Neural progenitor cell (in vitro differentiated cells): ENCODE data around the gene MSTN.

Experiments used
- EZH2phosphoT487 ChIP-seq: fragments of 200-600 bp; sonication (generic); IDR thresholded peaks from 2 replicates; pipeline ENCODE4 v1.6.1; 2017; ENCODE audit warnings: antibody characterized with exemption
- TF ChIP-seq, protein P1 (sequence below): fragments of 200-600 bp; sonication (generic); IDR thresholded peaks from 2 replicates; pipeline ENCODE4 v1.5.1; 2017; ENCODE audit warnings: antibody characterized with exemption, mild to moderate bottlenecking

DNA sequence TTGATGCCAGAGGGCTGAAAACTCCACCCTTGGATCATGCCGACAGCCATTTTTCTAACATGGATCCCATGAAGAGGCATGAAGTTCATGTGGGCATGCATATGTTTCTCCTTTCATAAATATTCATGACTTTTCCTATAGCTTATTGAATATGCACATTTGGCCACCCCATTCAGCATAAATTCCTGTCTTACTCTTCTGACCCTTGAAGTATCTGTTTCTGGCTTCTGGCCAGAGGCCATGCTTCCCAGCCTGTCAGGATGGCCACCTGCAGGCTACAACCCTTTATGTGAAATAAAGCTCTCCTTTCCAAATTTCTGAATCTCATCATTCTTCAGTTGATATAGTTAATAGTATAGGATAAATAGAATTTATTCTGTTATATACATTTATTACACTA lies 19.6 kb upstream of the MSTN start:
- TF ChIP-seq, protein P1, sequence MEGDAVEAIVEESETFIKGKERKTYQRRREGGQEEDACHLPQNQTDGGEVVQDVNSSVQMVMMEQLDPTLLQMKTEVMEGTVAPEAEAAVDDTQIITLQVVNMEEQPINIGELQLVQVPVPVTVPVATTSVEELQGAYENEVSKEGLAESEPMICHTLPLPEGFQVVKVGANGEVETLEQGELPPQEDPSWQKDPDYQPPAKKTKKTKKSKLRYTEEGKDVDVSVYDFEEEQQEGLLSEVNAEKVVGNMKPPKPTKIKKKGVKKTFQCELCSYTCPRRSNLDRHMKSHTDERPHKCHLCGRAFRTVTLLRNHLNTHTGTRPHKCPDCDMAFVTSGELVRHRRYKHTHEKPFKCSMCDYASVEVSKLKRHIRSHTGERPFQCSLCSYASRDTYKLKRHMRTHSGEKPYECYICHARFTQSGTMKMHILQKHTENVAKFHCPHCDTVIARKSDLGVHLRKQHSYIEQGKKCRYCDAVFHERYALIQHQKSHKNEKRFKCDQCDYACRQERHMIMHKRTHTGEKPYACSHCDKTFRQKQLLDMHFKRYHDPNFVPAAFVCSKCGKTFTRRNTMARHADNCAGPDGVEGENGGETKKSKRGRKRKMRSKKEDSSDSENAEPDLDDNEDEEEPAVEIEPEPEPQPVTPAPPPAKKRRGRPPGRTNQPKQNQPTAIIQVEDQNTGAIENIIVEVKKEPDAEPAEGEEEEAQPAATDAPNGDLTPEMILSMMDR = no peak
- TF ChIP-seq EZH2phosphoT487 = no peak
